Measurements from ENCODE around the gene COMTD1.
"Not testable (repeated sequence)": the region's sequence is repeated elsewhere in the genome, so short reads cannot be mapped to it uniquely, and the experiment has no call there.

Gene COMTD1

GRCh38 chr10:75191821-75192568 is 43.8 kb downstream of the COMTD1 start:
- no peak for DNase-seq

- DNase-seq, result no peak
These were observed 46.3 kb downstream of the COMTD1 start for GRCh38 chr10:75189266-75190096.

GRCh38 chr10:75188522-75188921 is 47.2 kb downstream of the COMTD1 start:
- DNase-seq, result not testable (repeated sequence)

- DNase-seq, result peak in 1 of 2 experiments; percentile 26
These were observed 47.8 kb downstream of the COMTD1 start for GRCh38 chr10:75187961-75188426.

- DNase-seq, result no peak
These were observed 49.4 kb downstream of the COMTD1 start for GRCh38 chr10:75186310-75186709.
